OCI-LY3 (cell line): ENCODE data around the gene RGS6.

Experiments used
- EZH2phosphoT487 ChIP-seq: fragments of 200-600 bp; shearing (Covaris generic); IDR thresholded peaks from 2 replicates; pipeline ENCODE4 v1.6.1; 2018; ENCODE audit warnings: antibody characterized with exemption, mixed run types, low read depth
- TF ChIP-seq, protein P1 (sequence below): fragments of 200-600, 300-600 bp; sonication (generic); IDR thresholded peaks from 2 replicates; pipeline ENCODE4 v1.5.1; 2014; ENCODE audit warnings: antibody characterized with exemption, low read length, low read depth

- TF ChIP-seq, protein P1, sequence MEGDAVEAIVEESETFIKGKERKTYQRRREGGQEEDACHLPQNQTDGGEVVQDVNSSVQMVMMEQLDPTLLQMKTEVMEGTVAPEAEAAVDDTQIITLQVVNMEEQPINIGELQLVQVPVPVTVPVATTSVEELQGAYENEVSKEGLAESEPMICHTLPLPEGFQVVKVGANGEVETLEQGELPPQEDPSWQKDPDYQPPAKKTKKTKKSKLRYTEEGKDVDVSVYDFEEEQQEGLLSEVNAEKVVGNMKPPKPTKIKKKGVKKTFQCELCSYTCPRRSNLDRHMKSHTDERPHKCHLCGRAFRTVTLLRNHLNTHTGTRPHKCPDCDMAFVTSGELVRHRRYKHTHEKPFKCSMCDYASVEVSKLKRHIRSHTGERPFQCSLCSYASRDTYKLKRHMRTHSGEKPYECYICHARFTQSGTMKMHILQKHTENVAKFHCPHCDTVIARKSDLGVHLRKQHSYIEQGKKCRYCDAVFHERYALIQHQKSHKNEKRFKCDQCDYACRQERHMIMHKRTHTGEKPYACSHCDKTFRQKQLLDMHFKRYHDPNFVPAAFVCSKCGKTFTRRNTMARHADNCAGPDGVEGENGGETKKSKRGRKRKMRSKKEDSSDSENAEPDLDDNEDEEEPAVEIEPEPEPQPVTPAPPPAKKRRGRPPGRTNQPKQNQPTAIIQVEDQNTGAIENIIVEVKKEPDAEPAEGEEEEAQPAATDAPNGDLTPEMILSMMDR = no peak
- TF ChIP-seq EZH2phosphoT487 = no peak
Observed at GRCh38 chr14:72547999-72548398, 615.8 kb downstream of the RGS6 start.
